Tibial nerve (tissue), 4 donors: ENCODE results near the gene PLCB4. TPM values are rescaled to one million over a fixed set of nuclear protein-coding genes. Genes with fewer than 3 reads are reported as not detected.

ENCODE experiments used
- DNase-seq, 2 donors: peaks; one replicate each; pipeline ENCODE4 v3.0.0-alpha.2; 2019; ENCODE audit warnings: low spot score in 2 of 2
- H3K27ac ChIP-seq, 4 donors: fragments of 200-600 bp; sonication (generic) in 3 of 4; one replicate each; pipeline ENCODE4 v1.5.1; 2017 to 2019; ENCODE audit warnings: mild to moderate bottlenecking in 1 of 4
- H3K27me3 ChIP-seq, 2 donors: fragments of 200-600 bp; sonication (generic) in 1 of 2; one replicate each; pipeline versions ENCODE4 v1.5.1 to v1.6.0; 2017 to 2019
- H3K36me3 ChIP-seq, 3 donors: fragments of 200-600 bp; sonication (generic); one replicate each; pipeline ENCODE4 v1.5.1; 2018 to 2019
- H3K4me1 ChIP-seq, 4 donors: fragments of 200-600 bp; sonication (generic) in 3 of 4; one replicate each; pipeline ENCODE4 v1.5.1; 2017 to 2019
- H3K4me3 ChIP-seq, 4 donors: fragments of 200-600 bp; sonication (generic) in 3 of 4; one replicate each; pipeline ENCODE4 v1.5.1; 2017 to 2019; ENCODE audit warnings: mild to moderate bottlenecking in 1 of 4, moderate library complexity in 1 of 4
- H3K9me3 ChIP-seq, 4 donors: fragments of 200-600 bp; sonication (generic) in 3 of 4; one replicate each; pipeline ENCODE4 v1.5.1; 2017 to 2019
- EP300 ChIP-seq, 2 donors: sonication (generic); formaldehyde crosslinking; IDR thresholded peaks; one replicate each; pipeline ENCODE4 v1.6.1; 2017; ENCODE audit warnings: antibody characterized with exemption in 2 of 2, mild to moderate bottlenecking in 1 of 2
- POLR2A ChIP-seq, 2 donors: fragments of 450-650 bp; IDR thresholded peaks; one replicate each; pipeline ENCODE4 v1.6.1; 2017; ENCODE audit warnings: antibody characterized with exemption in 2 of 2, mild to moderate bottlenecking in 2 of 2, moderate library complexity in 2 of 2
- WGBS, 2 donors: methylation state at CpG; one replicate each; pipeline ENCODE4 v1.1.5; 2018; 5-methylcytosine and 5-hydroxymethylcytosine counted together
- total RNA-seq, 4 donors: library from RNA; depleted of rRNA; stranded (reverse); fragments of >200 nt; gene quantifications; one replicate each; pipeline ENCODE4 v1.1.0, GENCODE V29; 2016
- TF ChIP-seq, protein P1 (sequence below), 5 experiments: fragments of 200-600 bp in 3 of 5; fragments of 450-650 bp in 2 of 5; sonication (generic) in 3 of 5; IDR thresholded peaks; one replicate each; pipeline ENCODE4 v1.5.1; 2016 to 2019; ENCODE audit warnings: antibody characterized with exemption in 5 of 5, mild to moderate bottlenecking in 3 of 5, moderate library complexity in 2 of 5

The PLCB4 gene
- total RNA-seq, 4 donors from 2014 or later: 35.7 to 52.9 (median 40.1) TPM

DNA sequence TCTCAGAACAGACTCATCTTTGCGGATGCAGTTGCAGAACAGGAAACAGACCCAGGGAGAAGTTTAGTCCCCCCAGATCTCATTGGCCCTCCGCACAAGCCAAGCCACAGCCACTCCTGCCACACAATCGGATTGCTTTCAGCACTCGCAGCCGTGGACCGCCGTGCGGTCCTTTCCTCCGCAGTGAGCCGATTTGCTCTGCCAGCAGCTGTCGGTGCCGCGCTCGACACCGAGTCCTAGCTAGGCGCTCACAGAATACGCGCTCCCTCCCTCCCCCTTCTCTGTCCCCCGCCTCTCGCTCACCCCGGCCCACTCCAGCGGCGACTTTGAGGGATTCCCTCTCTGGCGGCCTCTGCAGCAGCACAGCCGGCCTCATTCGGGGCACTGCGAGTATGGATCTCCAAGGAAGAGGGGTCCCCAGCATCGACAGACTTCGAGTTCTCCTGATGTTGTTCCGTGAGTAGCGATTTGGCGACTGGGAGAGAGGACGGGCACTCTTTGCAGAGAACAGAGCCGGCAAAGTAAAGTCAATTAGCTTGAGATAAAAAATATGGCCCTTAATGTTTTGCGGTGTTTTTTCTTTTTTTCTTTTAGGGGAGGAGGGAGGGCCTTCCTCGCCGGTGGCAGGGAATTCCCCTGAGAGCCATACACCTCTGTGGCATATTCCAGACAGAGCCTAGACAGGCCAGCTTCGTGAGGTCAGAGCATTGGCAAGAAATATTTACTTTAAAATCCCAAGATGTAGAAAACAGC is 445.8 kb downstream of the PLCB4 start, which contains the start of gene LAMP5:
TSS of gene LAMP5 (plus strand) at position 130 of the 753 bp plus-strand sequence. CDS start at position 393, 263 bp downstream.
- Histone ChIP-seq H3K27ac (no peak within 1 kb of the TSS), H3K4me3 (peak within 1 kb of the TSS in 3 of 4 donors; percentile 6 to 49 (median 17)), H3K4me1 (peaks cover 0 to 32% (median 8%) of the 10 kb centered on the region in 4 donors), H3K27me3 (peaks cover 0 to 60% of the 10 kb centered on the region in 2 donors), H3K36me3 (no peaks in the 10 kb centered on the region), H3K9me3 (no peaks in the 10 kb centered on the region)
- TF ChIP-seq EP300 (IDR thresholded peaks at IDR 0.05) (no peak), POLR2A (IDR thresholded peaks at IDR 0.05) (no peak)
- TF ChIP-seq, protein P1, sequence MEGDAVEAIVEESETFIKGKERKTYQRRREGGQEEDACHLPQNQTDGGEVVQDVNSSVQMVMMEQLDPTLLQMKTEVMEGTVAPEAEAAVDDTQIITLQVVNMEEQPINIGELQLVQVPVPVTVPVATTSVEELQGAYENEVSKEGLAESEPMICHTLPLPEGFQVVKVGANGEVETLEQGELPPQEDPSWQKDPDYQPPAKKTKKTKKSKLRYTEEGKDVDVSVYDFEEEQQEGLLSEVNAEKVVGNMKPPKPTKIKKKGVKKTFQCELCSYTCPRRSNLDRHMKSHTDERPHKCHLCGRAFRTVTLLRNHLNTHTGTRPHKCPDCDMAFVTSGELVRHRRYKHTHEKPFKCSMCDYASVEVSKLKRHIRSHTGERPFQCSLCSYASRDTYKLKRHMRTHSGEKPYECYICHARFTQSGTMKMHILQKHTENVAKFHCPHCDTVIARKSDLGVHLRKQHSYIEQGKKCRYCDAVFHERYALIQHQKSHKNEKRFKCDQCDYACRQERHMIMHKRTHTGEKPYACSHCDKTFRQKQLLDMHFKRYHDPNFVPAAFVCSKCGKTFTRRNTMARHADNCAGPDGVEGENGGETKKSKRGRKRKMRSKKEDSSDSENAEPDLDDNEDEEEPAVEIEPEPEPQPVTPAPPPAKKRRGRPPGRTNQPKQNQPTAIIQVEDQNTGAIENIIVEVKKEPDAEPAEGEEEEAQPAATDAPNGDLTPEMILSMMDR (IDR thresholded peaks at IDR 0.05): no peak
- WGBS, 2 donors: 2% methylated on average over 31 to 38 of the region's 38 CpGs
- no peak for DNase-seq

DNA sequence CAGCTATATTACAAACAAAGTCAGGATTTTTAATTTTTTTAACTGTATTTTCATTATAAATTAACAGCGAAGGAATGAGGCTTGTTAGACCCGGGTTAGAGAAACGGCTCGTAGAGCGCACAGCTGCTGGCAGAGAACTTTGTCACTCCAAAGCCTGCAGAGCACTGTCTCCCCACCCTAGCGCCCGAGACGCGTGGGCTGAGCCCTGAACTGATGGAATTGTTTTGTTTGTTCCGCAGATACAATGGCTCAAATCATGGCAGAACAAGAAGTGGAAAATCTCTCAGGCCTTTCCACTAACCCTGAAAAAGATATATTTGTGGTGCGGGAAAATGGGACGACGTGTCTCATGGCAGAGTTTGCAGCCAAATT is 446.3 kb downstream of the PLCB4 start:
- H3K27me3 ChIP-seq: peaks cover 0 to 63% of the 10 kb centered on the region in 2 donors
- H3K9me3 ChIP-seq: no peaks in the 10 kb centered on the region
- peak overlapping the region in 2 of 4 donors; percentile 6 to 49 for H3K4me3 ChIP-seq
- peaks cover 0 to 32% (median 8%) of the 10 kb centered on the region in 4 donors for H3K4me1 ChIP-seq
- H3K27ac ChIP-seq: no peak overlapping the region
- TF ChIP-seq EP300 (IDR thresholded peaks at IDR 0.05): no peak
- TF ChIP-seq POLR2A (IDR thresholded peaks at IDR 0.05): no peak
- TF ChIP-seq, protein P1 (IDR thresholded peaks at IDR 0.05): no peak
- H3K36me3 ChIP-seq: no peaks in the 10 kb centered on the region
- WGBS, 2 donors: 4 to 6% methylated on average over 13 of the region's 13 CpGs
- DNase-seq: no peak

DNA sequence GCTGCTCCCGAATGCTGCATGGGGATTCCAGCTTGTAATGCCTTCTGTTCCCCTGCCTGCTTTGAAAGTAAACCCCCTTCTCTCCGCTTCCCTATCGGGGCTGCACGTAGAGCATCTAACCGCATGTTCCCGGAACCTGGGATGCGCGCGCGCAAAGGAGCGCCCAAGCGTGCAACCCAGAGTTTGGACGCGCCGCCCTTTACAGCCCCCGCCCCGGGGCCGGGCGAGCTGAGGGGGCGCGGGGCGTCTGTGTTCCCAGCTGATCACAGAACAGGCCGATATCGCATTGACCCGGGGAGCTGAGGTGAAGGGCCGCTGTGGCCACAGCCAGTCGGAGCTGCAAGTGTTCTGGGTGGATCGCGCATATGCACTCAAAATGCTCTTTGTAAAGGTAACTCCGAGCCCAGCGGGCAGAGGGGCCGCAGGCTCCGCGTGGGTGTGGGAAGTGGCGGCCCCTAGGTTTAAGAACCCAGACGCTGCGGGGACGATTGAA is 446.9 kb downstream of the PLCB4 start:
- Histone ChIP-seq H3K27me3 (peaks cover 0 to 67% of the 10 kb centered on the region in 2 donors), H3K27ac (no peak overlapping the region), H3K9me3 (no peaks in the 10 kb centered on the region), H3K4me1 (peaks cover 0 to 32% (median 8%) of the 10 kb centered on the region in 4 donors), H3K36me3 (no peaks in the 10 kb centered on the region), H3K4me3 (peak overlapping the region in 2 of 4 donors; percentile 6 to 49)
- no peak for DNase-seq
- WGBS, 2 donors: 7 to 8% methylated on average over 33 to 36 of the region's 38 CpGs
- TF ChIP-seq EP300 (IDR thresholded peaks at IDR 0.05): no peak
- TF ChIP-seq, protein P1 (IDR thresholded peaks at IDR 0.05): no peak
- no peak for TF ChIP-seq POLR2A (IDR thresholded peaks at IDR 0.05)

DNA sequence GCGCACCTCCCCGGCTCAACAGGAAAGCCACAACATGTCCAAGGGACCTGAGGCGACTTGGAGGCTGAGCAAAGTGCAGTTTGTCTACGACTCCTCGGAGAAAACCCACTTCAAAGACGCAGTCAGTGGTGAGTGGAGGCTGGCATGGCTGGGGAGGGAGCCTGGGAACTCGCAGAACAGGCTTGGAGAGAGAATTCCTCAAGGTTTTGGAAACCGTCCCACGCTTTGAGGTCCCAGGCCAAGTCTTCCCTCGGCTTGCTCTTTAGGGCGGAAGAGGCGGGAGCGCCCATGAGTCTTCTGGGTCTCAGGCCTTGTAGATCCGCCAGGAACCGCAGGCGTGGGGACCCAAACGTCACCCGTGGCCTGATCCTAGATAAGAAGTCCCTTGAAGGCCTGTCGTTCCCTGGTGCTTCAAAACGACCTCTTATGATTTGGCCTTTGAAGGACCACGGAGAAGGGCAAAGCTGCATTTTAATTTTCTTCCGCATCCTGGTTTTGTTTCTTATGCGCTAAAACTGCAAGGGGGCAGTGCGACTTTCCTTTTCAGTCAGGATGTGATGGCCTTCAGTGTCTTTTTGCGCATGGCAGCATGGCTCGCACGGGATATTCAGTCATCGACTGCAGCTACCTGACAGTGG is 447.5 kb downstream of the PLCB4 start:
- TF ChIP-seq, protein P1 (IDR thresholded peaks at IDR 0.05): no peak
- no peak for TF ChIP-seq EP300 (IDR thresholded peaks at IDR 0.05)
- no peak for TF ChIP-seq POLR2A (IDR thresholded peaks at IDR 0.05)
- Histone ChIP-seq H3K9me3 (no peaks in the 10 kb centered on the region), H3K27me3 (peaks cover 0 to 73% of the 10 kb centered on the region in 2 donors), H3K27ac (no peak overlapping the region), H3K36me3 (no peaks in the 10 kb centered on the region), H3K4me1 (peaks cover 0 to 32% (median 8%) of the 10 kb centered on the region in 4 donors), H3K4me3 (peak overlapping the region in 1 of 4 donors; percentile 49)
- 26 to 33% methylated on average over 28 of the region's 28 CpGs for WGBS, 2 donors
- DNase-seq: no peak
